ENCODE data around the gene PLD3.
"Not testable (repeated sequence)": the region's sequence is repeated elsewhere in the genome, so short reads cannot be mapped to it uniquely, and the experiment has no call there.

The PLD3 gene

DNA sequence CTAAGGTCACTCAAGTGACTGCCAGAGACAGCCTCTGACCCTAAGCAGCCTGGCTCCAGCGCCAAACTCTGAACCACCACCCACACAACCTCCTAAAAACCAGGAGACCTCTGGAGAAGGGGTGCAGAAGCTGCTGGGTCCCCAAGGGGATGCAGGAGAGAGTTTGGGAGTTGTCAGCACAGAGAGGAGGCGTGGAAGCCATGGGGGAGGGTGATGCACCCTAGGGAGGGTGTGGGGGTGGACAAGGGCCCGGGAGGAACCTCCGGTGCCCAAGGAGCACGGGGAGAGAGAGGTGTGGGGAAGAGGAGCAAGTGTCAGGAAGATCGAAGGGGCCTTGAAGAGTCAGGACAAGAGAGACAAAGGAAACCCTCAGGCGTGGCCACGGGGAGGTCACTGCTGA is 43.6 kb downstream of the PLD3 start:
- no peak for DNase-seq

DNA sequence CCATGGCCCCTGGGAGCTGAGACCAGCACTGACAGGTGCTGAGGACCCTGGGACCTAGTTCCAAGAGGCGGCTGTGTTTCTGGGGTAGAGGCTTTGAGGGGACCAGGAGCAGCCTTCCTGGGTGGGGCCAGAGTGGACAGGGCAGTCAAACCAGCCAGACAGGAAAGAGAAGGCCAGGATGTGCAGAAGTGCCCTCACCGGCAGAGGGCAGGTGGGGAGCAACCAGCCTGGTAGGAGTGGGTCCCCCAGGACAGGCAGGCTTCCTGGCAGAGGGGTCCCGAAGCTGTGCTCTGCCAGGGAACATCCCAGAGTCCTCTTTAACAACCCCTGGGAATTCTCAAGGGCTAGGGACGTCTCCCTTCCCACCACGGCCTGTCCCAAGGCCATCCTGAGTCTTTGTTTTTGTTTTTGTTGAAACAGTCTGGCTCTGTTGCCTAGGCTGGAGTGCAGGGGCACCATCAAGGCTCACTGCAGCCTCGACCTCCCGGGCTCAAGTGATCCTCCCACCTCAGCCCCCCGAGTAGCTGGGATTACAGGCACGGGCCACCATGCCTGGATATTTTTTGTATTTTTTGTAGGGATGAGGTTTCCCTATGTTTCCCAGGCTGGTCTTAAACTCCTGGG is 44.5 kb downstream of the PLD3 start:
- no peak for DNase-seq

DNA sequence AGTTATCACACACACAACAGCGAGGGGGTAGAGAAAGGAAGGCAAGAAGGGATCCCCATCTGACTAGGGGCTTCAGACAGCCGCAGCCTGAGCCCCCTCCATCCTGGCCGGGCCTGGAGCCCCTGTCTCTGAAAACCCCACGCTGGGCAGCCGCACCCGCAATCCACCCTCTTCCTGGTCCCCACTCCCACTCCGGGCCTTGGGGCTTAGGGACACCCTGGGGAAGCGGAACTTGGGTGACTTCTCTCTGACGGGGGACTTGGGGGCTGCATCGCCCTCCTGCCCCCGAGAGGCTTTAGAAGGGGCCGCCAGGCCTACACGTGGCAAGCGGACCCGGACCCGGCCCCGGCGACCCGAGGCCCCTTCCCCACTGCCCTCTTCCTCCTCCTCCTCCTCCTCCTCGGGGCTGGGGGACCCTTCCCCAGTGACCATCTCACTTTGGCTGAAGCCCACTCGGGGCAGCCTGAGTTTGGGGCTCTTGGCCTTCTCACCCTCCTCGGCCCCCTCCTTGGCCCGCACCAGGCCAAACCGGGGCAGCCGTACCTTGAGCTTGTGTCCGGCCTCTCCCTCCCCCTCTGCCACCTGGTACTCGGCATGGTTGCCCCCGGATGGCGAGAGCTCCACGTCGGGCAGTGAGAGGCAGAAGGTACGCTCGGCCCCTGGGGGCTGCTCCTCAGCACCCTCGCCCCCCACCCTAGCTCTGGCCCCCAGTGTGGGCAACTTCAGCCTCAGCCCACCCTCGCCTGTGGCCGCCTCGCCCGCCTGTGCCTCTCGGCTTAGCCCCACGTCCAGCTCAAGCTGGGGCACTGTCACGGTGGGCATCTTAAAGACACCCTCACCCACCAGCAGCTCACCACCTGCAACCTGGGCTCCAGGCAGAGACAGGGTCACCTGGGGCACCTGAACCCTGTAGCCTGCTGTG is 45.7 kb downstream of the PLD3 start:
- DNase-seq = no peak

DNA sequence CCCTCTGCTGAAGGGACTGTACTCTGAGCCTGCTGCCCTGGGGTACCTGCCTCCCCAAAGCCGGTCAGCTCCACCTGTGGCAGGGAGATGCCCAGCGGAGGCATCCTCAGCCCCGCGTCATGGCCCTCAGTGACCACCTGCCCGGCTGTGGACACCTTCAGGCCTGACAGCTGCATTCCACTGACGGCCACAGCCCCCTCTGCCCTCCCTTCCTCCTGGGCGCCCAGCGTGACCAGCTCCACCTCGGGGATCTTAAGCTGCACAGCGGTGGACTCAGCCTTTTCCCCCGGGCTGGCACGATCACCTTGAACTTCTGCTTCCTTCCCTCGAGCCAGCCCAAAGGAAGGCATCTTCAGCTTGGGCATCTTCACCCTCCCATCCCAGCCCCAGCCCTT is 46.3 kb downstream of the PLD3 start:
- DNase-seq = no peak

DNA sequence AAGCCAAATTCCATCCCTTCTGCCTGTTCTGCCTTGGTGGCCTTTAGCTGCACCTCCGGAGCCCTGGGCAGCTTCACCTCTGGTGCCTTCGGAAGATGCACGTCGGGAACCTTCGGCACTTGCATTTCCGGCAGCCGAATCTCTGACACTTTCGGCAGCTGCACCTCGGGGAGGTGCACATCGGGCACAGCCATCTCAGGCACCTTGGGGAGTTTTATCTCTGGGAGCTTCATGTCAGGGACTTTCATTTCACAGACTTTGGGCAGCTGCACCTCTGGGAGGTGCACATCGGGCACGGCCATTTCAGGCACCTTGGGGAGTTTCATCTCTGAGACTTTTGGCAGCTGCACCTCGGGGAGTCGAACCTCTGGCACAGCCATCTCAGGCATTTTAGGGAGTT is 47.5 kb downstream of the PLD3 start:
- DNase-seq = no peak

DNA sequence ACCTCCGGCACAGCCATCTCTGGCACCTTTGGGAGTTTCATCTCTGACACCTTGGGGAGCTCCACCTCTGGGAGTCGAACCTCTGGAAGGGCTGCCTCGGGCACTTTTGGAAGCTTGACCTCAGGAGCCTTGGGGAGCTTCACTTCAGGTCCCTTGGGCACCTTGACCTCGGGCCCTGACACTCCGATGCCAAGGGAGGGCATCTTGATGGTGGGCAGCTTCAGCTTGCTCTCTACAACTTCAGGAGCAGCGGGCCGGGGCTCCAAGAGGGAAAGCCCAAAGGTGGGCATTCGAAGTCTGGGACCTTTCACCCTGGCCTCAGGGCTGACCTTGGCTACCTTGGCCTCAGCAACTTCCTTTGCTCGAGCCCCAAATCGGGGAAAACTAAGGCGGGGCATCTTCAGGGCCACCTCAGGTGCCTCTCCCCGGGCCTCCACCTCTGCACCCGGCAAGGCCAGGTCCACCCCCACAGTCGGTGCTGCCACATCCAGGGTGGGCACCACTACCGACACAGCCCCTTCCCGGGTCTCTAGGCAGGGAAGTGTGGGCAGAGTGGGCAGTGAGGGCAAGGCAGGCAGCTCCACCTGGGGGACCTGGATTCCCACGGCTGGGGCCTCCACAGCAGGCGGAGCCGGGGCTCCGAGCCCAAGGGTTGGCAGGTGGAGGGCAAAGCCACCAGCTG is 48.5 kb downstream of the PLD3 start:
- no peak for DNase-seq

DNA sequence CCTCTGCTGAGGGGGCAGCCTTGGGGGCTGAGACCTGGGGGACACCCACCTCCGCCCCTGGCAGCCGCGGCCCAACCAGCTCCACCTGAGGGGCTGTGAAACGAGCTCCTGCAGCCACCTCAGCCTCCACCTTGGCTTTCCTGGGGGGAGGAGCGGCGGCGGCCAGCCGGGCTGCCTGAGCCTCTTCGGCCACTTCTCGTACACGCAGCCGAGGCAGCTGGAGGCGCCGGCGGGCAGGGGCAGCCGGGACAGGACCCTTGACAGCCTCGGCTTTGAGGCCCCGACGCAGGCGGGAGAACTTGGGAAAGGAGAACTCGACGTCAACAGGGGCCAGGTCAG is 49.0 kb downstream of the PLD3 start:
- DNase-seq = no peak

DNA sequence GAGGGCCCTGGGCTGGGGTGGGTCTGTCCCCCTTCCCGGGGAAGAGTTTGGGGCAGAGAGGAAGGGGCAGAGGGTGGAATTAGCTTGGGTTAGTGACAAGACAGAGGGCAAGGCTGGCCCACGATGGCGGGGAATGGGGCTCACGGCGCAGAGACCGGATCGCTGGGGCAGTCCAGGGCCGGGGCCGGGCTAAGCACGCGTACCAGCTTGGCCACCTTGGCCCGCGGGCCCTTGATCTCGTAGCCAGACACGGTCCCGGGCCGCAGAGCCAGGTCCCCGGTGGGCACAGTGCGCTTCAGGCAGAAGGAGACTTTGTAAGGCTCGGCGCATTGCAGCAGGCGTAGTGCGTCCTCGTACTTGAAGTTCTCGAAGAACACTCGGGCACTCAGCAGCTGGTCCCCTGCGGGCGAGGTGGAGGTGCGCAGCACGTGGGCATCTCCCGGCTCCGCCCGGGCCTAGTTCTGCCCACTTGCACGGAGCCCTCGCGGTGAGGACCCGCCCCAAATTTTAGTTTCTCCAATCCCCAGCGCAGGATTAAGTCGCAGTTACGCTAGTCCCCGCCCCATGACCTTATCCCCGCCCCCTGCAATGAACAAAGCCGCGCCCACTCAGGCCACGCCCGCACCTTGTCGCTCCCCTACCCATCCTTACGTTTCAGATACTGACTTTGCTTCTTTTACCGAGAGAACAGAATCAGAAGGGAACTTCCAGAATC is 50.1 kb downstream of the PLD3 start:
- peak; percentile 78 for DNase-seq

DNA sequence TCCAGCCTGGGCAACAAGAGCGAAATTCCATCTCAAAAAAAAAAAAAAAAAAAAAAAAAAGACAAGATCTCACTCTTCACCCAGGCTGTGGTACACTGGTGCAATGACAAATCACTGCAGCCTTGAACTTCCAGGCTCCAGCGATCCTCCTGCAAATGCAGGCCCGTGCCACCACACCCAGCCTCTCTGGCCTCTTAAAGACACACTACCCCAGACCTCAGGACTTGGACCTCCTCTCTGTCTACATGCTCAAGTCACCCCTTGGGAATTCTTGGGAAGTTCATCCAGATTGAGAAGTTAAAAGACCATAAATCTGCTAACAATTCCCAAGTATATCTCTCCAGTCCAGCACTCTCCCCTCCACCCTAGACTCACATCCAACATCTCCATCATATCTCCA is 52.1 kb downstream of the PLD3 start:
- DNase-seq = no peak

DNA sequence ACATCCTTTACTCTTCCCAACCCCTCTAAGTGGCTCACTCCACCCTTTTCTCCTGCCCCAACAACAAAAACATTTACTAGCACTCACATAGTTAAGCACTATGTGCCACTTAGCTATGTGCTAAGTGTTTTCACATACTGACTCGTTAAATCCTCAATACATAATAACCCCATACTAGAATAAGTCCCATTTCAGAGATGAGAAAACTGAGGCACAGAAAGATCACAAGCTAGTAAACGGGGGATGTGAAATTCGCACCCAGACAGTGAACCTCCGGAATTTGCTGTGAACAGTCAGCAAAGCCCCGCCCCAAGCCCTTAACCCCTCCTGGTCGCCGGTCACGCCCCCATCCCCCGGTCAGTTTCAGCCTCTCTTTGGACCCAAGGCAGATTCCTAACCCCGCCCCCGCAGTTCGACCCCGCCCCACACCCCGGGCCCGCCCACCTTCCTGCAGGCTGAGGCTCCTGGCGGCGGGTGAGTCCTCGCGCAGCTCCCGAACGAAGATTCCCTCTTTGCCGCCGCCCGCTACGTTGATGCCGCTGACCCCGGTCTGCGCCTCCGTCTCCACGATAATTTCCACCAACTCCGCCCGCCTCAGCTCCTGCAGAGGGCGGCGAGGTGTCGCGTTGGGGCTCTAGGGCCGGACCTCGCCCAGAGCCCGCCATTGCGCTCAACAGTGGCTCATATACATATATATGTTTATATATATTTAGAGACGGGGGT is 54.9 kb downstream of the PLD3 start:
- DNase-seq = peak; percentile 92

DNA sequence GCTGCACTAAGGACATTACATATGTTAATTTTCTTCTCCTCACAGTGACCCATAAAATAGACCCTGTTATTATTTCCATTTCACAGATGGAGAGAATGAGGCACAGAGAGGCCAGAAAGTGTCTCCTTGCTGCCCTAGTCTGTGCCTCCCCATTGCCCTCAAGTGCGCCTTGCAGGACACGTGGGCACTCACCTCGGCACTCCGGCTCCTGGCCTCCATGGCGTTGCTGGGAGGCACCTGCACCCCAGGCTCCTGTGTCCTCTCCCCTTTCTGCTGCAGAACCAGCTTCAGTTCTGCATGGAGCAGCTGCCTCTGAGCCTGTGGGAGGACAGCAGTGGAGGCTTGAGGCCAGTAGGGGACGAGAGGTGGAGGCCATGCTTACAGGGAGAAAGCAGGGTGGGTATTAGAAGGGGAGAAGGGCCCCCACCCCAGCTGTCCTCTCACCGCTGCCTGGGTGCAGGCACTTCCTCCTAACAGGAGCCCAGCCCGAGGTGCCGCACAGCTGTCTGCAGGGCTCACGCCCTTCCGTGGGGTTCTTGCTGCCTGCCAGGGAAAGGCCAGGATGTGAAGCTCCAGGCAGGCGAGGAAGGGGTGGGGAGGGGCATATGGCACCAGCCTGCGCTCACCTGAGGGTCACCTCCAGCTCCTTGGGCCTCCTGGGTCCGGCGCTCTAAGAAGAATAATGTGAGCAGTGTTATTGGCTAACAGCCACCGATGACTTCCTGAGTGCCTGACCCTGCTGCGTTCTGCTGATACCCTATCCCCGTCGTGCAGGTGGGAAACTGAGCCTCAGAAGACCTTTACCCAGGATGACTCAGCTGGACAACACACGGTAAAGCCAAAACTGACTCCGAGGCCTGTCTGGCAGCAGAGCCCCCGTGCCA is 59.5 kb downstream of the PLD3 start:
- DNase-seq = no peak

DNA sequence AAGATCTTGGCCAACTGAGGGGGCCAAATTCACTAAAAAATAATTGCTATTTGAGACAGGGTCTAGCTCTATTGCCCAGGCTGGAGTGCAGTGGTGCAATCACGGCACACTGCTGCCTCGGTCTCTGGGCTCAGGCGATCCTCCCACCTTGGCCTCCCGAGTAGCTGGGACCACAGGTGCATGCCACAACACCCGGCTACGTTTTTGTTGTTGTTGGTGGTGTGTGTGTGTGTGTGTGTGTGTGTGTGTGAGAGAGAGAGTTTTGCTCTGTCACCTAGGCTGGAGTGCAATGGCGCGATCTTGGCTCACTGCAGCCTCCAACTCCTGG is 60.1 kb downstream of the PLD3 start:
- DNase-seq = not testable (repeated sequence)

DNA sequence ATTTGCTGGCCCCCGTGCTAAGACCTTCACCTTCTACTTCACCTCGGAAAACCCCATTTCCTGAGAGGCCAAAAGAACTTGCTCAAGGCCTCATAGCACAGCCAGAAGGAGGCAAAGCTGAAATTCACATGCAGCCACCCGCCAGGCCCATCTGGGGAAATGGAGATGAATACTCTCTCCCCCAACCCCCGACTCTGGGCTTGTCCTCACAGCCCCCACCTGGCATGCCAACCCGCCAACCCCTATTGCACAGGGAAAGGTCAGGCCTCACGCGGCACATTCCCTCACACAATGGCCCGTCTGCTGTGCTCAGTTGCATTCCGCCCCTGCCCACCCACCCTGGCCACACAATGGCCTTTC is 61.5 kb downstream of the PLD3 start:
- no peak for DNase-seq

DNA sequence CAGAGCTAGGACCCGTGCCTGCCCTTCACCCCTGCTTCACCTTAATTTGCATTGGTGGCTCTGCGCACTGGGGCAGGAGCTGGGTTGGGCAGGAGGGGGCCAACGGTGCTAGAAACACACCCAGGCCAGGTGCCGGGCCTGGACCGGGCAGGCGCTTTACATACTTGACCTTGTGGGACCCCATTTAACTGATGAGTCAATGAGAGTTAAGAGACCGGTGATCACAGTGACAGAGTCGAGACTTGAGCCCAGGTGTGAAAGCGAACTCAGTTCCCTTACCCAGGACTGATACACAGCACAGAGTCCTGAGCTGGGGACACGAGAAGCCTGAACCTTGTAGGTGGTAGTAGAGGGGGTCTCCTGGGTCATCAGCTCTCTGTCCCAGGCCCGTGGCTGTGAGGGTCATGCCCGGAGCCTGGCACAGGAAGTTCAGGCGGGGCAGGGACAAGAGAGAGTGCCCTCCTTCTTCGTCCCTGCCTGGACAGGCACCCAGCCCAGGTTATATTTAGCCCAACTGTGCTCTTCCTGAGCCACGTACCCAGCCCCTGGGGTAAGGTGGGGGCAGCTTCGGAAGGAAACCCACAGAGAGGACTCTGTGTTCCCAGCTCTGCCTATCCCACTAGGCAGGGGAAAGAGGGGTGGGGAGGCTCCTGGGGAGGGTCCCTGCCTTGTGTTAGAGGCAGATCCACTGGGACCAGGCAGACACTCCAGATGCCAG is 62.8 kb downstream of the PLD3 start:
- DNase-seq = no peak

DNA sequence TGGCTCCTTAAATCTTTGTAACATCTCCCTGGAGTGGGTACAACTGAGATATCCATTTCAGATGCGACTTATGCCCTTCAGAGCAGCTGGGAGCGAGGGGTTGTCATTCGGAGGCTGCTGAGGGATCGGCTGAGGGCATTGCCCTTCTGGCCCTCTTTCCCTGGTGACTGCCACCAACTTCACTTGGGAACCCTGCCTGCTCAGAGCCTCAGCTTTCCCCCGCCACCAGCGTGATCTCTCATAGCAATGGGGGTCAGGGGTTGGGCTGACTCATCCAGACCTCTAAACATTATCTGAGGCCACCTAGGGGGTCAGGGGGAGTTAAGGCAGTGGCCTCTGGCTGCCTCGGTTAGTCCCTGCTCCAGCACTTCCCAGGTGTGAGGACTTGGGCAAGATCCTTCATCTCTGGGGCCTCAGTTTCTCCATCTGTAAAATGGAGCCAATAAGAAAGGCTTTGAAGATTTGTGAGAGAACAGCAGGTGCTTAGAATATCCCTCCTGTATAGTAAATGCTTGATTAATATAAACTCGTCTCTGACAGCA is 63.5 kb downstream of the PLD3 start:
- DNase-seq = no peak

DNA sequence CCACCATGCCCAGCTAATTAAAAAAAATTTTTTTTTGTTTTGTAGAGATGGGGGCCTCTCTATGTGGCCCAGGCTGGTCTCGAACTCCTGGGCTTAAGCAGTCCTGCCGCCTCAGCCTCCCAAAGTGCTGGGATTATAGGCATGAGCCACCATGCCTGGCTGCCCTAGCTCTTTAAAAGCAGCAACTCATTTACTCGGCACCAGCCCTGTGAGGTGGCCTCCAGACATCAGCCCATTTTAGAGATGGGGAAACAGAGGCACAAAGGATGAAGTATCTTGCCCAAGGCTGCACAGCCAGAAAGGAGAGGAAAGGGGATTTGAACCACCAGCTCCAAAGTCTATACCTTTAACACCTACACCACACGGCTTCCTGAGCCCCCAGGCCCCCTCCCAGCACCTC is 64.4 kb downstream of the PLD3 start:
- no peak for DNase-seq

DNA sequence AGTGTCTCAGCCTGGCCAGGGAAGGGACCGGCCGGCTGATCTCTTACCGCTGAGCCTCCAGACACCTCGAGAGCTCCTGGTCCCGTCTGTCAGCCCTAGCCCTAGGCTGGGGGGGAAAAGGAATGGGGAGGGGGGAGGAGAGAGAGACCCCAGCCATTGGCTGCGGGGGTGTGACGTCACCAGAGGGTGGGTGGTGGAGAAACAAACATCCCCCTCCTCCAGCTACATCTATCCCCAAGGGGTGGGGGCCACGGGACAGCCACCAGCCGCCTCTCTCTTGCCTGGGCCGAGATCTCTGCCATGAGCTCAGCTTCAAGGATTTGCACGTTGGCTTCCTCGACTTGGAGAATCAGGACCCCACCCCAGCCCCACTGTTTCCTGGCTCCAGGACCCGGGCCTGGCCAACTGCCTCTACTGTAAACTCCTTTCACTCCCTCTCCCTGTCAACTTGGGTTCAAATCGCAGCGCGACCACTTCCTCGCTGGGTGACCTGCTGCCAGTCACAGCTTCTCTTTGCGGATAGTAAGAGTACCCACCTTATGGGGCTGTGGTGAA is 64.9 kb downstream of the PLD3 start, which contains the start of gene PRX:
PRX (minus strand) TSS at position 88 of the 555 bp plus-strand sequence. CDS start 5,446 bp downstream, outside the sequence.
- DNase-seq = no peak

DNA sequence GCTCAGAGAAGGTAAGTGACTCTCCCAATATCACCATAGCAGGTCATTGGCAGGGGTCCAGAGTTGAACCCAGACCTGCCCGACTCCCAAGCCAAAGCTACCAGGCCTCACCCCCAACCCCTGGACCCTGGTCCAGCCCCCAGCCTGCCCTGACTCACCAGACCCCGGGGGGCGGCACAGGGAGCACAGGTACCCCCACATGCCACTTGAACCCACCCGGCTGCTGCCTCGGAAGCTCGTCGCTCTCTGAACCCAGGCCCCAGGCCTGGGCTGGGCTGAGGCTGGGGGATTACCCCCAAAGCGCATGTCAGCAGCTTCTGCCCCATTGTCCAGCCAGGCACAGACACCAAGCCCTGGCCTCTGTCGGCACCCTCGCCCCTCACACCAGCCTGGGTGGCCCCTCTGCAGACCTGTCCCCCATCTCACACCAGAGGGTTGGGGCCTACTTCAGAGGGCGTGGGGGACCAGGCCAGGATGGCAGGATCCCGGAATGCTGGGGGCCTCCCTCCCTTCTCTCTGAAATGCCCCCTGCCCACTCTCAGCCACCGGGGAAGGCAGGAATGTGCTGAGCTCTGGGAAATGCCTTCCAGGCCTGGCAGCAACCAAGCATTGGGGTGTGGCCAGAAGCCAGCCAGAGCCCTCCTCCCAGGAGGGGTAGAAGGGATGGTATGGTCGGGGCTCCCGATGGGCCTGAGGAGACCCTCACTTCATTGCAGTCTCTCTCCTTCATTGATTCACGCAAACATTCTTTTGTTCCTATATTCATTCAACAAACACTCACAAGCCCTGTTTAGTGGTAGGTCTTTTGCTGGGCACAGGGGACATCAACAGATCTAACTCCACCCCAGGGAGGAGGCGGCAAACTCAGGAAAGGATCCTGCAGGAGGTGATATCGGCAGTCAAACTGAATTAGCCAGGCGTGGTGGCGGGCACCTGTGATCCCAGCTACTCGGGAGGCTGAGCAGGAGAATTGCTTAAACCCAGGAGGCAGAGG is 66.3 kb downstream of the PLD3 start:
- no peak for DNase-seq

DNA sequence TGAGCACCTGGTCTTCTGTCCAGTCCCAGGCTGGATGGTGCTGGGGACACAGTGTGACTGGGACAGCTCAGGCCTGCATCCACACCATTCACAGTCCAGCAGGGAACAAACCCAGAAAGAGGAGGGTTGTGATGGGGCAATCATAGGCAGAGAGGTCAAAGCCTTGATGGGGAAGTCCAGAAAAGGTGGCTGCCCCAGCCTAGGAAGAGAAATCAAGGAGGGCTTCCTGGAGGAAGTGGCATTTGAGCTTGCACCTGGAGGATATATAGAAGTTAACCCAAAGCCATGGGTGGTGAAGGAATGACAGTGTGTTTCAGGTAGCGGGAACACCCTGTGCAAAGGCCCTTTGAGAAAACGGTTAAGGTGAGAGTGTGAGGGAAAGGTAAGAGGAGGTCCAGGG is 67.3 kb downstream of the PLD3 start:
- DNase-seq = no peak

Measured in stimulated activated CD4-positive, alpha-beta T cell treated with anti-CD3 and anti-CD28 coated beads, Interleukin-15, amount 100 ng/mL, for 24 hours (primary cell).